Bronchial epithelial cell (primary cell): Measurements from ENCODE around the gene EMX2. TPM values are rescaled to one million over a fixed set of nuclear protein-coding genes. Genes with fewer than 3 reads are reported as not detected.
"Not testable (repeated sequence)": the region's sequence is repeated elsewhere in the genome, so short reads cannot be mapped to it uniquely, and the experiment has no call there.

Experiments
- DNase-seq: peaks from one replicate; pipeline ENCODE4 v3.0.0-alpha.2; 2010; ENCODE audit warnings: low read depth
- FAIRE-seq: peaks from 2 replicates; lab custom pipeline; 2011; peaks lifted over from hg19 to GRCh38; lab: Jason Lieb, UNC
- H3K27me3 ChIP-seq: 2 replicates; pipeline ENCODE4 v1.5.1; 2011; ENCODE audit warnings: low read length; ENCODE audit not compliant: control insufficient read depth, insufficient read depth
- H3K36me3 ChIP-seq: 2 replicates; pipeline ENCODE4 v1.5.1; 2011; ENCODE audit warnings: low read length; ENCODE audit not compliant: control insufficient read depth, insufficient read depth
- H3K4me3 ChIP-seq: 2 replicates; pipeline ENCODE4 v1.5.1; 2011; ENCODE audit warnings: mild to moderate bottlenecking, low read depth, low read length, control low read depth
- total RNA-seq: library from RNA; depleted of rRNA; stranded (reverse); fragments of >200 nt; gene quantifications from 2 replicates; pipeline ENCODE4 v1.2.1, GENCODE V29; 2014
- TF ChIP-seq, protein P1 (sequence below): IDR thresholded peaks from 2 replicates; pipeline ENCODE4 v1.5.1; 2011; ENCODE audit warnings: mild to moderate bottlenecking, moderate library complexity, low read length, control low read depth, inconsistent platforms; ENCODE audit not compliant: insufficient read depth, severe bottlenecking

Gene EMX2
- total RNA-seq, 1 donor from 2014 or later: not detected

DNA sequence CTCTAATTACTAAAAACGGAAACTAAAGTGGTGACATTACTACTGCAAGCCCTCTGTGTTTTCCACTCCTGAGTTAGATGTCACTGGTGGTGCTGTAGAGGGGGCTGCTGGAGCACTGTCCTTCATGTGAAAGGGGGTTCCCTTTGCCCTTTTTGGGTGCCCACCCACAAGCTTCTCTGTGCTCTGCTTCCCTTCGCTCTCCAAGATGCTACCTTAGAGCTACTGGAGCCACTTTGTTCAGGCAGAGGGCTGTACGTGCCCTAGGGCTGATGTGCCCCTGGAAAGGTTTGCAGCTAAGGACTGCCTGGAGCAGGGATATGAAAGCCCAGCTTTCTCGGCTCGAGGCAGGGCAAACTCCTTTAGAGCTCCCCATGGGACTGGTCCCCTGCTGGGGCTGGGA is 28.3 kb downstream of the EMX2 start:
- TF ChIP-seq, protein P1, sequence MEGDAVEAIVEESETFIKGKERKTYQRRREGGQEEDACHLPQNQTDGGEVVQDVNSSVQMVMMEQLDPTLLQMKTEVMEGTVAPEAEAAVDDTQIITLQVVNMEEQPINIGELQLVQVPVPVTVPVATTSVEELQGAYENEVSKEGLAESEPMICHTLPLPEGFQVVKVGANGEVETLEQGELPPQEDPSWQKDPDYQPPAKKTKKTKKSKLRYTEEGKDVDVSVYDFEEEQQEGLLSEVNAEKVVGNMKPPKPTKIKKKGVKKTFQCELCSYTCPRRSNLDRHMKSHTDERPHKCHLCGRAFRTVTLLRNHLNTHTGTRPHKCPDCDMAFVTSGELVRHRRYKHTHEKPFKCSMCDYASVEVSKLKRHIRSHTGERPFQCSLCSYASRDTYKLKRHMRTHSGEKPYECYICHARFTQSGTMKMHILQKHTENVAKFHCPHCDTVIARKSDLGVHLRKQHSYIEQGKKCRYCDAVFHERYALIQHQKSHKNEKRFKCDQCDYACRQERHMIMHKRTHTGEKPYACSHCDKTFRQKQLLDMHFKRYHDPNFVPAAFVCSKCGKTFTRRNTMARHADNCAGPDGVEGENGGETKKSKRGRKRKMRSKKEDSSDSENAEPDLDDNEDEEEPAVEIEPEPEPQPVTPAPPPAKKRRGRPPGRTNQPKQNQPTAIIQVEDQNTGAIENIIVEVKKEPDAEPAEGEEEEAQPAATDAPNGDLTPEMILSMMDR: no peak

DNA sequence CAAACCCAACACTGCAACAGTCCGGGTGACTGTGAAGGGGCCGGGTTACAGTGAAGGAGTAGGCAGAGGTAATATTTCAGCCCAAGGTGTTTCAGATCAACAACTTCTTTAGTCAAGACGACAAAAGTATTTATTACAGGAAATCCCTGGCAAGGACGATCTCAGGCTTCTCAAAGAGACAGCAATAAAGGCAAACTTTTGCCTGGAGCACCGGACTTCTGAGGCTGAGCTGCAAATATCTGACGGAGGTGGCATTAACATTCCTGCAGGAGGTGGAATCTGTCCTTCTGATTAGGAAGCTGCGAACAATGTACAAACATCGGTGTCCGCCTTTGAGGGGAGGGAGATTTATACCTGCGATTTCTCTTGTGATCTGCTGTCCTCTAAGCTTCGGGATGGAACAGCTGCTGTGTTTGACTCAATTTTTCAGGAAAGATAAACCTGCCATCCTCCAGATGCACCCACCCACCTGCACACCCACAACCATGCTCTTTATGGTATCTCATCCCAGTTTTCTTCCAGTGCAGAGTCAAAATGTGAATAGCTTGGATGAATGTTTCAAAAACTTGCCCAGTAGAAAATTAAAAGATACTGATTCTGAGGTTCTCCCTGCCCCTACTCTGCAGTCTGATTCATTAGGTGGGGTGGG is 32.1 kb downstream of the EMX2 start:
- DNase-seq (no peak), FAIRE-seq (no peak)
- Histone ChIP-seq H3K36me3 (no peaks in the 10 kb centered on the region), H3K27me3 (peaks cover 2% of the 10 kb centered on the region), H3K4me3 (no peak overlapping the region)
- TF ChIP-seq, protein P1: no peak

More for the DNA sequence above, 28.3 kb downstream of the EMX2 start:
- H3K27me3 ChIP-seq: peaks cover 2% of the 10 kb centered on the region
- no peaks in the 10 kb centered on the region for H3K36me3 ChIP-seq
- H3K4me3 ChIP-seq: no peak overlapping the region
- FAIRE-seq (no peak), DNase-seq (no peak)

DNA sequence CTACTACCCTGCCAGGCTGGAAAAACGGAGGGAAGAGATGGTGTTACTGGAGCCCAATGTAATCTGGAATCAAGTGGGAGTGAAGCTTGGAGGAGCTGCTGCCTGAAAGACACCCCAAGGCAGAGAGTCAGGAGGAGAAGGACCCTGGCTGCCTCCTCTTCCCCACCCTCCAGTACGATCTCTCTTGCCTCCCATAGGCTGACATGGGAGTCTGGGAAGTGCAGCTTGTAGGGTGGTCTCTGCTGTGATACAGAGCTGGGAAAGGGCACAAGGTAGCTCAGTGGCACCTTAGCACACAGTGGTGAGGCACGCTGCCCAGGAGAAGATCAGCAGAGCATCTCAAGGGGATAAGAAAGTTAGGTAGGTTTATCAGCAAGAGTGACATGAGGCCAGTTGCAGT is 35.9 kb downstream of the EMX2 start:
- Histone ChIP-seq H3K36me3 (no peaks in the 10 kb centered on the region), H3K27me3 (no peaks in the 10 kb centered on the region), H3K4me3 (no peak overlapping the region)
- FAIRE-seq (no peak), DNase-seq (no peak)
- TF ChIP-seq, protein P1: no peak

DNA sequence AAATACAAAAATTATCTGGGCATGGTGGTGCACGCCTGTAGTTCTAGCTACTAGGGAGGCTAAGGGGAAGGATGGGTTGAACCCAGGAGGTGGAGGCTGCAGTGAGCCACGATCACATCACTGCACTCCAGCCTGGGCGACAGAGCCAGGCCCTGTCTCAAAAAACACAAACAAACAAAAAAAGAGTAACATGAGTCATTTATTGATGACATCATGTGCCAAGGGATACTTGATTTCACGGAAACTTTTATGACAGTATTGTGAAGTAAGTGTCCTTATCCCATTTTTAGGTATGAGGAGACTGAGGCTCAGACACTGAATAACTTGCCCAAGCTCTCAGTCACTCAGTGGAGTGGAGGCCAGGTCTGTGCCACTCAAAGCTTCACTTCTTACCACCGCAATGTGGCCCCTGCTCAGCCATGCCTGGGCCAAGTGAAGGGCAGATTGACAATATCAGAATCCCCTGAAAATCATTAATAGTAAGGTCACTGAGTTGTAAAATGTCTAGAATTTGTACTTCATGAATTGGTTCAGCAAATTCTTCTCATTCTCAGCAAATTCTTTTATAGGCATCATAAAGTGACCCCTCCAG is 36.5 kb downstream of the EMX2 start:
- Histone ChIP-seq H3K4me3 (no peak overlapping the region), H3K27me3 (no peaks in the 10 kb centered on the region), H3K36me3 (no peaks in the 10 kb centered on the region)
- TF ChIP-seq, protein P1: no peak
- no peak for DNase-seq
- peak; percentile 18 for FAIRE-seq

DNA sequence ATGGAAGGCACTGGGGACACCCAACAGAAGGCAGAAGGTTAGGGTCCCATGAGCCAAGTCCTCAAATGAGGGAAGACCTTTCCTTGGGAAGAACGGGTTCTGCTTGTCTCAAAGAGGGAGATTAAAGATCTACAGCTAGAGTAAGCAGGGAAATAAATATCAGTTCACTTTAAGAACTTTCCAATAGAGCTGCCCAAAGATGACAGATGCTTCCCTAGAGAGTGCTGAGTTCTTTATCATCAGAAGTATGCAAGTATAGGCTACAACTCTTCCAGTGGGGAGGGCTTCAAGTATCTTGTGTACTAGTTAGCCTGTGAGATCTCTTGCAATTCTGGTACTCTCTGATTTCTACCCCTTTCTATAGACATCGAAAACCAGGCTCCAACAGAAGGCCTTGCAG is 39.4 kb downstream of the EMX2 start:
- H3K36me3 ChIP-seq: no peaks in the 10 kb centered on the region
- FAIRE-seq (no peak), DNase-seq (no peak)
- no peak overlapping the region for H3K4me3 ChIP-seq
- no peaks in the 10 kb centered on the region for H3K27me3 ChIP-seq
- TF ChIP-seq, protein P1: no peak

DNA sequence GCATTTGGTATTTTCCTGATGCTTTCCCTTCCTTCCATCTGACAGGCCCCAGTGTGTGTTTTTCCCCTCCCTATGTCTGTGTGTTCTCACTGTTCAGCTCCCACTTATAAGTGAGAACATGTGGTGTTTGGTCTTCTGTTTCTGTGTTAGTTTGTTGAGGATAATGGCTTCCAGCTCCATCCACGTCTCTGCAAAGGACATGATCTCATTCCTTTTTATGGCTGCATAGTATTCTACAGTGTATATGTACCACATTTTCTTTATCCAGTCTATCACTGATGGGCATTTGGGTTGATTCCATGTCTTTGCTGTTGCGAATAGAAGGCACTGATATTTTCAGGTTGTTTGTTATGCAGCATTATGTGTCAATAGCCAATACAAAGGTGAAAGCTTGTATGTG is 42.3 kb downstream of the EMX2 start:
- H3K27me3 ChIP-seq, DNase-seq, FAIRE-seq, H3K36me3 ChIP-seq, H3K4me3 ChIP-seq: not testable (repeated sequence)
